Renal cortex interstitium (tissue), 11 donors: ENCODE data around the gene BSND. TPM values are rescaled to one million over a fixed set of nuclear protein-coding genes. Genes with fewer than 3 reads are reported as not detected.

ENCODE experiments used
- DNase-seq, 11 donors: peaks; one replicate each; pipeline ENCODE4 v3.0.0-alpha.2; 2013; ENCODE audit warnings: low read depth in 9 of 11, low spot score in 4 of 11; ENCODE audit errors: extremely low read depth in 1 of 11
- polyA plus RNA-seq, 3 donors: library from polyadenylated mRNA; unstranded; fragments of 120-200 nt; gene quantifications; one replicate each; pipeline ENCODE4 v1.2.1, GENCODE V29; 2013; ENCODE audit not compliant: insufficient read length in 3 of 3

Gene BSND
- polyA plus RNA-seq, 3 donors: 3.3 to 4.2 (median 3.6) TPM

- DNase-seq: no peak
These were observed 39.2 kb downstream of the BSND start for GRCh38 chr1:55037733-55038551.

- DNase-seq: no peak
These were observed 39.8 kb downstream of the BSND start for GRCh38 chr1:55038552-55038838.

DNA sequence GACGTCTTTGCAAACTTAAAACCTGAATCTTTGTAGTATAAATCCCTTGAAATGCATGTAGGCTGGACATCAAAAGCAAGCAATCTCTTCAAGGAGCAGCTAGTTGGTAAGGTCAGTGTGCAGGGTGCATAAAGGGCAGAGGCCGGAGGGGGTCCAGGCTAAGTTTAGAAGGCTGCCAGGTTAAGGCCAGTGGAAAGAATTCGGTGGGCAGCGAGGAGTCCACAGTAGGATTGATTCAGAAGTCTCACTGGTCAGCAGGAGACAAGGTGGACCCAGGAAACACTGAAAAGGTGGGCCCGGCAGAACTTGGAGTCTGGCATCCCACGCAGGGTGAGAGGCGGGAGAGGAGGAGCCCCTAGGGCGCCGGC is 40.2 kb downstream of the BSND start:
- no peak for DNase-seq

DNA sequence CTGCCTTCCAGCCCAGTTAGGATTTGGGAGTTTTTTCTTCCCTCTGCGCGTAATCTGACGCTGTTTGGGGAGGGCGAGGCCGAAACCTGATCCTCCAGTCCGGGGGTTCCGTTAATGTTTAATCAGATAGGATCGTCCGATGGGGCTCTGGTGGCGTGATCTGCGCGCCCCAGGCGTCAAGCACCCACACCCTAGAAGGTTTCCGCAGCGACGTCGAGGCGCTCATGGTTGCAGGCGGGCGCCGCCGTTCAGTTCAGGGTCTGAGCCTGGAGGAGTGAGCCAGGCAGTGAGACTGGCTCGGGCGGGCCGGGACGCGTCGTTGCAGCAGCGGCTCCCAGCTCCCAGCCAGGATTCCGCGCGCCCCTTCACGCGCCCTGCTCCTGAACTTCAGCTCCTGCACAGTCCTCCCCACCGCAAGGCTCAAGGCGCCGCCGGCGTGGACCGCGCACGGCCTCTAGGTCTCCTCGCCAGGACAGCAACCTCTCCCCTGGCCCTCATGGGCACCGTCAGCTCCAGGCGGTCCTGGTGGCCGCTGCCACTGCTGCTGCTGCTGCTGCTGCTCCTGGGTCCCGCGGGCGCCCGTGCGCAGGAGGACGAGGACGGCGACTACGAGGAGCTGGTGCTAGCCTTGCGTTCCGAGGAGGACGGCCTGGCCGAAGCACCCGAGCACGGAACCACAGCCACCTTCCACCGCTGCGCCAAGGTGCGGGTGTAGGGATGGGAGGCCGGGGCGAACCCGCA is 40.8 kb downstream of the BSND start, which contains the start of gene PCSK9:
Gene PCSK9, plus strand, starts transcription at position 207 of the 741 bp plus-strand sequence. Its CDS starts 290 bp downstream, at position 497.
- peak in 9 of 11 donors; percentile 8 to 46 (median 36) for DNase-seq

DNA sequence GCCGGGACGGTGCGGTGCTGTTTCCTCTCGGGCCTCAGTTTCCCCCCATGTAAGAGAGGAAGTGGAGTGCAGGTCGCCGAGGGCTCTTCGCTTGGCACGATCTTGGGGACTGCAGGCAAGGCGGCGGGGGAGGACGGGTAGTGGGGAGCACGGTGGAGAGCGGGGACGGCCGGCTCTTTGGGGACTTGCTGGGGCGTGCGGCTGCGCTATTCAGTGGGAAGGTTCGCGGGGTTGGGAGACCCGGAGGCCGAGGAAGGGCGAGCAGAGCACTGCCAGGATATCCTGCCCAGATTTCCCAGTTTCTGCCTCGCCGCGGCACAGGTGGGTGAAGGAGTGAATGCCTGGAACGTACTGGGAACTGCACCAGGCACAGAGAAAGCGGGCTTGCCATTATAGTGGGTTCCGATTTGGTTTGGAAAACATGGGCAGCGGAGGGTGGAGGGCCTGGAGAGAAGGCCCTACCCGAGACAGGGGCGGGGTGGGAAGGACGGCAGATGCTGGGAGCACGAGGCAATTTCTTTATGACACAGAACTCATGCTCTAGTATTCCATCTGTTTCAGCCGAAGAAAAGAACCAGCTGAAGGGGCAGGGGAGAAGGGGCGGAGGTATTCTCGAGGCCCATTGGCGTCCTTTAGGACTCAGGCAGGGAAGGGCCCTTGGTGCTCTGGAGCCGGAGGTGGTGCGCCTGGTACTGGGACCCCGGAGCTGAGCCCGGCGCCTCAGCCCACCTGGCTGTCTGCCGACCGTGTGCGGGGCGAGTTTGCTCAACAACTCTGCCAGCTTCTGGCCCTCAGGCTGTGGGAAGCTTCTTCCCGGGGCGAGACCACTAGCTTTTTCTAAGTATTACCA is 41.6 kb downstream of the BSND start:
- no peak for DNase-seq

- no peak for DNase-seq
These were observed 42.3 kb downstream of the BSND start for GRCh38 chr1:55040933-55041494.

GRCh38 chr1:55041613-55042012 is 42.9 kb downstream of the BSND start:
- DNase-seq: no peak

GRCh38 chr1:55043011-55043410 is 44.3 kb downstream of the BSND start:
- DNase-seq: no peak

GRCh38 chr1:55043726-55044125 is 45.0 kb downstream of the BSND start:
- DNase-seq: no peak

- no peak for DNase-seq
These were observed 46.1 kb downstream of the BSND start for GRCh38 chr1:55044617-55045397.

DNA sequence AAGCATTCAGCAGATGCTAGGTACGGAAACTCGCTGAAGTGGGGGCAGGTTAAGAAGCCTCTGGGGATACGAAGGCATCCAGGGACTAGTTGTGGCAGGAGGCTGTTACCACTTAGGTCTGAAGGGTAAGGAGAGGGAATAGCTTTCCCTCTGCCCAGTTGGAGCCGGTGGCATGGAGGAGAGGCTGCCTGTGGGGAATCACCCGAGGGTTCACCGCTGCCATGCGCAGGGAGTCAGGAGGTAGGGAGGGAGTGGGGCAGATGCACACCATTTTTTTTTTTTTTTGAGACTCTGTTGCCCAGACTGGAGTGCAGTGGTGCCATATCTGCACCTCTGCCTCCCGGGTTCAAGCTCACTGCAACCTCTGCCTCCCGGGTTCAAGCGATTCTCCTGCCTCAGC is 46.7 kb downstream of the BSND start:
- no peak for DNase-seq

- no peak for DNase-seq
These were observed 48.1 kb downstream of the BSND start for GRCh38 chr1:55046871-55047270.

- DNase-seq: no peak
These were observed 48.9 kb downstream of the BSND start for GRCh38 chr1:55047611-55048010.

- no peak for DNase-seq
These were observed 49.9 kb downstream of the BSND start for GRCh38 chr1:55048453-55049270.

- DNase-seq: no peak
These were observed 50.7 kb downstream of the BSND start for GRCh38 chr1:55049271-55049913.

DNA sequence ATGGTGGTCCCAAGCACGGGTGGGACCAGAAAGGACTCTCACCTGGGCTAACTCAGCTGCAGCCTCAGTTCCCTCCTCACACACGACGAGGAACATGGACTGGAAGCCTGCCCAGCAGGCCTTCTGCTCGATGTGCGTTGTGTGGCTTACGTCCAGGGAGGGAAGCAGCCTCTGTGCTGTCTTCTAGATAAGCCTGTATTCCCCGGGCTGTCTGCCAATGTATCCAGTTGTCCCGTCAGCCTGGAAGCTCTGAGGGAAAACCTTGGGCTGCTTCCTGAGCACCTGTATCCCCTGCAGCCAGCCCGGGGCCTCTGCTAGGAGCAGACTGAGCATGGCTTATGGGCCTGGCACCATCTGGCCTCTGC is 51.2 kb downstream of the BSND start:
- DNase-seq: no peak

GRCh38 chr1:55050283-55050682 is 51.5 kb downstream of the BSND start:
- no peak for DNase-seq
